GM12864 (cell line): ENCODE measurements around the gene SPPL3.

ENCODE experiments used
- DNase-seq: peaks from one replicate; pipeline ENCODE4 v3.0.0-alpha.2; 2011; ENCODE audit warnings: low read depth
- H3K4me3 ChIP-seq: 2 replicates; pipeline ENCODE4 v1.5.1; 2011; ENCODE audit warnings: mild to moderate bottlenecking, low read depth, low read length, control low read depth
- TF ChIP-seq, protein P1 (sequence below): IDR thresholded peaks from 2 replicates; pipeline ENCODE4 v1.5.1; 2011; ENCODE audit warnings: low read depth, mild to moderate bottlenecking, moderate library complexity, low read length, control low read depth, inconsistent platforms; ENCODE audit errors: missing control alignments

Gene SPPL3

GRCh38 chr12:120741476-120742421, 162.4 kb downstream of the SPPL3 start:
- no peak overlapping the region for H3K4me3 ChIP-seq
- TF ChIP-seq, protein P1, sequence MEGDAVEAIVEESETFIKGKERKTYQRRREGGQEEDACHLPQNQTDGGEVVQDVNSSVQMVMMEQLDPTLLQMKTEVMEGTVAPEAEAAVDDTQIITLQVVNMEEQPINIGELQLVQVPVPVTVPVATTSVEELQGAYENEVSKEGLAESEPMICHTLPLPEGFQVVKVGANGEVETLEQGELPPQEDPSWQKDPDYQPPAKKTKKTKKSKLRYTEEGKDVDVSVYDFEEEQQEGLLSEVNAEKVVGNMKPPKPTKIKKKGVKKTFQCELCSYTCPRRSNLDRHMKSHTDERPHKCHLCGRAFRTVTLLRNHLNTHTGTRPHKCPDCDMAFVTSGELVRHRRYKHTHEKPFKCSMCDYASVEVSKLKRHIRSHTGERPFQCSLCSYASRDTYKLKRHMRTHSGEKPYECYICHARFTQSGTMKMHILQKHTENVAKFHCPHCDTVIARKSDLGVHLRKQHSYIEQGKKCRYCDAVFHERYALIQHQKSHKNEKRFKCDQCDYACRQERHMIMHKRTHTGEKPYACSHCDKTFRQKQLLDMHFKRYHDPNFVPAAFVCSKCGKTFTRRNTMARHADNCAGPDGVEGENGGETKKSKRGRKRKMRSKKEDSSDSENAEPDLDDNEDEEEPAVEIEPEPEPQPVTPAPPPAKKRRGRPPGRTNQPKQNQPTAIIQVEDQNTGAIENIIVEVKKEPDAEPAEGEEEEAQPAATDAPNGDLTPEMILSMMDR, result no peak
- no peak for DNase-seq

GRCh38 chr12:120740871-120741270, 163.3 kb downstream of the SPPL3 start:
- DNase-seq, result no peak
- TF ChIP-seq, protein P1, result no peak
- H3K4me3 ChIP-seq, result no peak overlapping the region

GRCh38 chr12:120739821-120740613, 164.1 kb downstream of the SPPL3 start:
- no peak overlapping the region for H3K4me3 ChIP-seq
- TF ChIP-seq, protein P1, result no peak
- no peak for DNase-seq

DNA sequence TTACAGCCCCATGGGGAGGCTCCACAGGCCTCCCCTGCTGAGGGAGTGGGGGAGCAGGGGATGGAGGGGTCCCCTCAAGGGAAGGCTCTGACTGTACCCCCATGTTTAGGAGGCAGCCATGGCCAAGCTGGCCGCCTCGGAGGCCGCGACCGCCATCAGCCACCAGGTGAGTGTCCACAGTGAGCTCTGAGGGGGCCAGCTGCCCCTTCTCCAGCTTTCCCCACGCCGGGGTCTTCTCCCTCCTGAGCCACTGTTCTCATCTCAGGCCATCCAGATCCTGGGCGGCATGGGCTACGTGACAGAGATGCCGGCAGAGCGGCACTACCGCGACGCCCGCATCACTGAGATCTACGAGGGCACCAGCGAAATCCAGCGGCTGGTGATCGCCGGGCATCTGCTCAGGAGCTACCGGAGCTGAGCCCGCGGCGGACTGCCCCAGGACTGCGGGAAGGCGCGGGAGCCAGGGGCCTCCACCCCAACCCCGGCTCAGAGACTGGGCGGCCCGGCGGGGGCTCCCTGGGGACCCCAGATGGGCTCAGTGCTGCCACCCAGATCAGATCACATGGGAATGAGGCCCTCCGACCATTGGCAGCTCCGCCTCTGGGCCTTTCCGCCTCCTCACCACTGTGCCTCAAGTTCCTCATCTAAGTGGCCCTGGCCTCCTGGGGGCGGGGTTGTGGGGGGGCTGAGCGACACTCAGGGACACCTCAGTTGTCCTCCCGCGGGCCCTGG, 165.0 kb downstream of the SPPL3 start:
- no peak overlapping the region for H3K4me3 ChIP-seq
- no peak for DNase-seq
- TF ChIP-seq, protein P1, result no peak

DNA sequence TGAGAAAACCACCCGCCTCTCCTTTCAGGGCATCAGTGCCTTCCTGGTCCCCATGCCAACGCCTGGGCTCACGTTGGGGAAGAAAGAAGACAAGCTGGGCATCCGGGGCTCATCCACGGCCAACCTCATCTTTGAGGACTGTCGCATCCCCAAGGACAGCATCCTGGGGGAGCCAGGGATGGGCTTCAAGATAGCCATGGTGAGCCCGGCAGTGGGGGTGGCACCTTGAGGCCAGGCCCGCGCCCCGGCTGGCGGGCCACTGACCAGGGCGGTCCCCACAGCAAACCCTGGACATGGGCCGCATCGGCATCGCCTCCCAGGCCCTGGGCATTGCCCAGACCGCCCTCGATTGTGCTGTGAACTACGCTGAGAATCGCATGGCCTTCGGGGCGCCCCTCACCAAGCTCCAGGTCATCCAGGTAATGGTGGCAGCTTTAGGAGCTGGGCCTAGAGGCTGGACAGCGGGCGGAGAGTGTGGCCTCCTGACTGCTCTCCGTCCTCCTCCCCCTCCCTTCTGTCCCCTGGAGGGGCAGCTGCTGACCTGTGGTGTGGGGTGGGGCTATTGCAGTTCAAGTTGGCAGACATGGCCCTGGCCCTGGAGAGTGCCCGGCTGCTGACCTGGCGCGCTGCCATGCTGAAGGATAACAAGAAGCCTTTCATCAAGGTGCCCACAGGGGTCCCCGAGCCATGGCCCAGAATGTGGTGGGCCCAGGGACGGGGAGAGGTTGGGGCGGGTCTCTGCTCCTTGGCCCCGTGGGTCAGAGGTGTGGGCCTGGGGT, 165.7 kb downstream of the SPPL3 start:
- TF ChIP-seq, protein P1, result no peak
- no peak overlapping the region for H3K4me3 ChIP-seq
- DNase-seq, result no peak
